NCI-H345 treated with DMSO at 0.1 percent for 48 hours (cell line): ENCODE results near the gene TMEM238.
"Not testable (repeated sequence)": the region's sequence is repeated elsewhere in the genome, so short reads cannot be mapped to it uniquely, and the experiment has no call there.

Experiments used
- DNase-seq: peaks from one replicate; lab custom pipeline; 2025; ENCODE audit not compliant: unreplicated experiment; lab: John Stamatoyannopoulos, UW

TMEM238 gene

GRCh38 chr19:55341595-55342531, 42.2 kb downstream of the TMEM238 start:
- no peak for DNase-seq

GRCh38 chr19:55341171-55341588, 42.9 kb downstream of the TMEM238 start:
- peak; percentile 51 for DNase-seq

DNA sequence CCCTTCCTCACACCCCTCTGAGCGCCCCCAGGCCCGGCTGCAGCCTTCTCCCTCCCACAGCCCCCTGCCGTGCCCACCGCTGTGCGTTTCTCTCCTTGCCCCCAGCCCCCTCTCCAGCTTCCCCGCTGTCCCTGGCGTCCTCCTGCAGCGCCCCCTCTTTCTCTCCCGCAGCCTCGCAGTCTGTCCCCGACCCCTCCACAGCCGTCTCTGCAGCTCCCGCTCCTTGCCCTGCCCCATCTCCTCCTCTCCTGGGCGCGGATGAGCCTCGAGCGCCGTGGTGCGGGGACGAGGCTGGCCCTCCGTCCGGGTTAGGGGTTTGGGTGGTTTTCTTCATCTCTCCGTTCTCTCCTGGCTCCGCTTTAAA, 43.3 kb downstream of the TMEM238 start:
- no peak for DNase-seq

DNA sequence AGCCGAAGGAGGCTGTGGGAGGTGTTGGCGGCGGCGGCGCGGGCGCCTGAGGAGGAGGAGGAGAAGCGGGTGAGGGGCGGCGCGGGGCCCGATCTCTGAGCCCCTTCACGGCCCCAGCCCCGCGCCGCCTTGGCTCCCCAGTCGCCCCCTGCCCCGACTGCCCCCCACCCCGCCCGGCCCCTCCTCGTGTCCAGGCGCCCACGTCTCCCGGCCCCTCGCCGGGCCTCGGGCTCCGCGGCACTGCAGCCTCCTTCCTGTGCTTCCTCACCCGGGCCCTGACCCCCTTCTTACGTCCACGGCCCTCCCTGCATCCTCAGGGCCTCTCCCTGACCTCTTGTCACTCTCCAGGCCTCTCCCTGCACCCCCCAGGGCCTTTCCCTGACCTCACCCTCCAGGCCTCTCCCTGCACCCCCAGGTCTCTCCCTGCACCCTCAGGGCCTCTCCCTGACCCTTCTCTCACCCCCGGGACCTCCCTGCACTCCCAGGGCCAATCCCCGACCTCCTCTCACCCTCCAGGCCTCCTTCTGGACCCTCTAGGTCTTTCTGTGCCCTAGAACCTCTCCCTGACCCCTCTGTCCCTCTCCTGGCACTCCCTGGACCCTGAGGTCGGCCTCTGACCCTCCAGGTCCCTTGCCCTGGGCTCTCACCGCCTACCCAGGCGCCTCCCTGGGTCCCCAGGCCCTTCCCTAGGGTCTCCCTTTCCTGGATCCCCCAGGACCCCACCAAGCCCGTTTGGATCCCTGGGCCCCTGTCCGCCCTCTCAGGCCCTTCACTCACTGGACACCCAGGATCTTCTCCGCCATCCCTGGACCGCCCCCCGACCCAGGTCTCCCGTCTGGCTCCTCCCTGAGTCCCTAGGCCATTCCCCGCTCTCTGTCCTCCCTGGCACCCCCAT, 44.0 kb downstream of the TMEM238 start:
- DNase-seq, result no peak

DNA sequence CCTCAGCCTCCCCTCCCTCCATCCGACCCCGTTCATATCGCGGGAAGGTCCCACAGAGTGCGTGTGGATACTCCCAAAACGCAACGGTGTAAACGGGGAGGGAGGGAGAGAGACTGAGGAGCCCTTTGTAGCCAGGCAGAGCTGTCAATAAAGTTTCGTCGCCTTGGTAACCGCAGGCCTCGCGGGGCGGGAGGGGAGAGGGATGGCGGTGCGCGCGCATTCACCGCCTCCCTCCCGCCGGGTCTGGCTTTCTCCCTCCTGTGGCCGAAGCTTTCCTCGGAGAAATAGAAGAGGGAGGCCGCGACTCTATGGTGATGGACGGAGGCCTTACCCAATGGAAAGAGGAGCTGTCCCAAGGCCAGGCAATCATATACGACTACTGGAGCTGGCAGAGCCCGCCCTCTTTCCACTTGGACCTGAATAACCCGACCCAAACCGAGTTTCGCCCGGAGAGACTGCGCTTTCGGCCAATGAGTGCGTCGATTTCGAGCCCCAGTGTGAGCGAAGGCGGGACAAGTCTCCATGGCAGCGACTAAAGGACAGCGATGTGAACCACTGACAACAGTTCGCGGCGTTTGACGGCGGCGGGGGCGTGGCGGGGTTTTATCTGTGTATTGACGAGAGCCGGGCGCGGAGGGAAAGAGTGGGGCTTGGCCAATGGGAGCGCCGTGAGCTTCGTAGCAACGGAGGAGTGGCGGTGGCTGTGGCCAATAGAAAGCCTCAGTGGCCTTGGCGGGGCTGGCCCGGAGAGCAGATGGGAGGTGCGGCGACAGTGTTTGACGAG, 44.8 kb downstream of the TMEM238 start, which contains the start of gene KMT5C:
TSS of gene KMT5C (plus strand) at position 772 of the 784 bp plus-strand sequence. CDS start 2,061 bp downstream, outside the sequence.
- peak; percentile 100 for DNase-seq

GRCh38 chr19:55336101-55336500, 48.0 kb downstream of the TMEM238 start:
- DNase-seq, result no peak

- no peak for DNase-seq
Measured at GRCh38 chr19:55333870-55334269, 50.2 kb downstream of the TMEM238 start.

DNA sequence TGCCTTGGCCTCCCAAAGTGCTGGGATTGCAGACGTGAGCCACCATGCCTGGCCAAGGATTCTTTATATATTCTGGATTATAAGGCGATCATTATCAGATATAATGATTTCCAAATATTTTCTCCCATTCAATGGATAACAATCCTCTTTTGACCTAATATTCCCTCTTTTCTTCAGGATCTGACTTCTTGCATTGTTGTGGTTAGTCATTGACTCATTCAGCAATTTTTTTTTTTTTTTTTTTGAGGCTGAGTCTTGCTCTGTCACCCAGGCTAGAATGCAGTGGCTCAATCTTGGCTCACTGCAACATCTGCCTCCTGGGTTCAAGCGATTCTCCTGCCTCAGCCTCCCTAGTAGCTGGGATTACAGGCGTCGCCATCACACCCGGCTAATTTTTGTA, 54.3 kb downstream of the TMEM238 start:
- DNase-seq, result not testable (repeated sequence)
